PC-9 (cell line): Measurements from ENCODE around the gene OCA2. TPM values are rescaled to one million over a fixed set of nuclear protein-coding genes. Genes with fewer than 3 reads are reported as not detected.

ENCODE experiments used
- BruUV-seq: library from RNA; stranded (reverse); fragments of 400-500 nt; replicated peaks from 2 replicates; lab custom pipeline; 2021; lab: Mats Ljungman, UMichigan
- CTCF ChIA-PET: fragments of 300-600 bp; sonication (Branson Sonifier 250); formaldehyde crosslinking; loops from one replicate; lab custom pipeline; 2022; ENCODE audit warnings: antibody characterized with exemption; lab: Charles Lee
- POLR2A ChIA-PET: fragments of 300-600 bp; sonication (Branson Sonifier 250); formaldehyde crosslinking; loops from one replicate; lab custom pipeline; 2022; ENCODE audit warnings: antibody characterized with exemption; ENCODE audit not compliant: unreplicated experiment; lab: Charles Lee
- DNase-seq, 2 experiments: peaks; one replicate each; pipeline versions ENCODE4 v3.0.0 to v3.0.0-alpha.2; 2015 to 2022; ENCODE audit warnings: mixed read lengths in 1 of 2
- H2AFZ ChIP-seq: fragments of 200-600 bp; sonication (generic); 2 replicates; pipeline ENCODE4 v1.8.1; 2017; ENCODE audit warnings: antibody characterized with exemption
- H3F3A ChIP-seq: fragments of 200-600 bp; sonication (generic); 2 replicates; pipeline ENCODE4 v1.8.1; 2017; ENCODE audit warnings: antibody characterized with exemption, mild to moderate bottlenecking, low read depth; ENCODE audit not compliant: insufficient read depth
- H3K27ac ChIP-seq: fragments of 200-600 bp; sonication (generic); 2 replicates; pipeline ENCODE4 v1.6.1; 2016; ENCODE audit warnings: mixed run types
- H3K27me3 ChIP-seq: fragments of 200-600 bp; sonication (generic); 2 replicates; pipeline ENCODE4 v1.6.1; 2016; ENCODE audit warnings: low read depth, mixed run types; ENCODE audit not compliant: insufficient read depth
- H3K36me3 ChIP-seq: fragments of 200-600 bp; sonication (generic); 2 replicates; pipeline ENCODE4 v1.6.1; 2016; ENCODE audit warnings: low read depth, mixed run types
- H3K4me1 ChIP-seq: fragments of 200-600 bp; sonication (generic); replicated peaks from 2 replicates; pipeline ENCODE4 v1.6.1; 2016; ENCODE audit warnings: mixed run types; ENCODE audit not compliant: insufficient read depth
- H3K4me2 ChIP-seq: fragments of 200-600 bp; sonication (generic); 2 replicates; pipeline ENCODE4 v1.6.1; 2017; ENCODE audit warnings: mixed run types
- H3K4me3 ChIP-seq: fragments of 200-600 bp; sonication (generic); 2 replicates; pipeline ENCODE4 v1.6.1; 2016; ENCODE audit warnings: mixed run types
- H3K79me2 ChIP-seq: fragments of 200-600 bp; sonication (generic); 2 replicates; pipeline ENCODE4 v1.6.1; 2017; ENCODE audit warnings: low read depth, mixed run types
- H3K9me2 ChIP-seq: fragments of 200-600 bp; sonication (generic); 2 replicates; pipeline ENCODE4 v1.8.1; 2017; ENCODE audit warnings: mild to moderate bottlenecking; ENCODE audit not compliant: insufficient read depth
- H3K9me3 ChIP-seq: fragments of 200-600 bp; sonication (generic); 2 replicates; pipeline ENCODE4 v1.8.1; 2016; ENCODE audit warnings: low read depth; ENCODE audit not compliant: insufficient read depth
- H4K20me1 ChIP-seq: fragments of 200-600 bp; sonication (generic); 2 replicates; pipeline ENCODE4 v1.8.1; 2017; ENCODE audit not compliant: insufficient read depth
- EZH2 ChIP-seq: fragments of 200-600 bp; sonication (generic); IDR thresholded peaks from 2 replicates; pipeline ENCODE4 v1.8.0; 2017; ENCODE audit warnings: antibody characterized with exemption, low read depth
- intact Hi-C: fragments of 100-400 bp; cut with micrococcal nuclease; formaldehyde crosslinking; loops from one replicate; pipeline ENCODE4 v1.10.0; 2022; ENCODE audit not compliant: unreplicated experiment
- total RNA-seq: library from RNA; stranded (reverse); gene quantifications from 2 replicates; pipeline ENCODE4 v1.2.3, GENCODE V29; 2021
- TF ChIP-seq, protein P1 (sequence below): fragments of 200-600 bp; sonication (generic); conservative IDR thresholded peaks from 2 replicates; pipeline ENCODE4 v1.6.1; 2017; ENCODE audit warnings: mixed run types, antibody characterized with exemption, mild to moderate bottlenecking, moderate library complexity

OCA2 gene
- total RNA-seq, 1 experiment from 2014 or later = not detected

- H3K36me3 ChIP-seq = no peaks in the 10 kb centered on the region
- H3K9me3 ChIP-seq = no peaks in the 10 kb centered on the region
- TF ChIP-seq EZH2 = no peak
- TF ChIP-seq, protein P1, sequence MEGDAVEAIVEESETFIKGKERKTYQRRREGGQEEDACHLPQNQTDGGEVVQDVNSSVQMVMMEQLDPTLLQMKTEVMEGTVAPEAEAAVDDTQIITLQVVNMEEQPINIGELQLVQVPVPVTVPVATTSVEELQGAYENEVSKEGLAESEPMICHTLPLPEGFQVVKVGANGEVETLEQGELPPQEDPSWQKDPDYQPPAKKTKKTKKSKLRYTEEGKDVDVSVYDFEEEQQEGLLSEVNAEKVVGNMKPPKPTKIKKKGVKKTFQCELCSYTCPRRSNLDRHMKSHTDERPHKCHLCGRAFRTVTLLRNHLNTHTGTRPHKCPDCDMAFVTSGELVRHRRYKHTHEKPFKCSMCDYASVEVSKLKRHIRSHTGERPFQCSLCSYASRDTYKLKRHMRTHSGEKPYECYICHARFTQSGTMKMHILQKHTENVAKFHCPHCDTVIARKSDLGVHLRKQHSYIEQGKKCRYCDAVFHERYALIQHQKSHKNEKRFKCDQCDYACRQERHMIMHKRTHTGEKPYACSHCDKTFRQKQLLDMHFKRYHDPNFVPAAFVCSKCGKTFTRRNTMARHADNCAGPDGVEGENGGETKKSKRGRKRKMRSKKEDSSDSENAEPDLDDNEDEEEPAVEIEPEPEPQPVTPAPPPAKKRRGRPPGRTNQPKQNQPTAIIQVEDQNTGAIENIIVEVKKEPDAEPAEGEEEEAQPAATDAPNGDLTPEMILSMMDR = no peak
- H4K20me1 ChIP-seq = no peaks in the 10 kb centered on the region
- no peak overlapping the region for H2AFZ ChIP-seq
- POLR2A ChIA-PET = no interaction called here
- no peak overlapping the region for H3K27ac ChIP-seq
- no peak for DNase-seq
- intact Hi-C loops = no loop called here
- H3K4me3 ChIP-seq = no peak overlapping the region
- no peaks in the 10 kb centered on the region for H3K9me2 ChIP-seq
- H3K27me3 ChIP-seq = peaks cover 44% of the 10 kb centered on the region
- no peak overlapping the region for H3K4me2 ChIP-seq
- no peaks in the 10 kb centered on the region for H3K4me1 ChIP-seq
- H3F3A ChIP-seq = no peaks in the 10 kb centered on the region
- no peaks in the 10 kb centered on the region for H3K79me2 ChIP-seq
- BruUV-seq = no TSS peak
- CTCF ChIA-PET = no interaction called here
Measured at GRCh38 chr15:28014623-28015200, 84.4 kb downstream of the OCA2 start.

DNA sequence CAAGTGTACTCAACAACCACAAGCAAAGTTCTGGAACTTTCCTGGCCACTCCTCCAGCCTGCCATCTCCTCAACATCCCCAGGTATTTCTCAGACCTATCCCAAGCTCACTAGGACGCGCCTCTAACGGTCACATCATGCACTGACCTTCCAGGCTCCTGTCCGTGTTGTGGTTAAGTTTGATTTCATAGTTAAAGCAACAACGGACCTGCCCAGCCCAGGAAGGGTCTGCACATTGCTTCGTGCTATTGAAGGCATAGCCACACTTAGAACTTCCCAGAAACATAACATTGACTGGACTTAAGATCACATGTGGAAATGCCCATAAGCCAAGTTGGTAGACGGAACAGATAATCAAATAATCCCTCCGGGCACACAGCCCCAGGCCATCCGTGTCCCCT lies 85.1 kb downstream of the OCA2 start:
- ChIA-PET POLR2A (no interaction called here), CTCF (no interaction called here)
- intact Hi-C loops = no loop called here
- H3K36me3 ChIP-seq = no peaks in the 10 kb centered on the region
- H2AFZ ChIP-seq = no peak overlapping the region
- DNase-seq = no peak
- no peak overlapping the region for H3K27ac ChIP-seq
- H3K9me2 ChIP-seq = no peaks in the 10 kb centered on the region
- no peaks in the 10 kb centered on the region for H3K4me1 ChIP-seq
- no peak overlapping the region for H3K4me3 ChIP-seq
- TF ChIP-seq, protein P1 = no peak
- TF ChIP-seq EZH2 = no peak
- no TSS peak for BruUV-seq
- no peaks in the 10 kb centered on the region for H3K79me2 ChIP-seq
- no peak overlapping the region for H3K4me2 ChIP-seq
- peaks cover 43% of the 10 kb centered on the region for H3K27me3 ChIP-seq
- no peaks in the 10 kb centered on the region for H4K20me1 ChIP-seq
- no peaks in the 10 kb centered on the region for H3F3A ChIP-seq
- H3K9me3 ChIP-seq = no peaks in the 10 kb centered on the region

GRCh38 chr15:28013480-28013879 lies 85.6 kb downstream of the OCA2 start:
- intact Hi-C loops = no loop called here
- Histone ChIP-seq H3K4me3 (no peak overlapping the region), H4K20me1 (no peaks in the 10 kb centered on the region), H3K36me3 (no peaks in the 10 kb centered on the region), H3K9me2 (no peaks in the 10 kb centered on the region), H3K4me1 (no peaks in the 10 kb centered on the region), H3F3A (no peaks in the 10 kb centered on the region), H3K27ac (no peak overlapping the region), H3K9me3 (no peaks in the 10 kb centered on the region), H3K79me2 (no peaks in the 10 kb centered on the region), H3K4me2 (no peak overlapping the region), H3K27me3 (peaks cover 38% of the 10 kb centered on the region), H2AFZ (no peak overlapping the region)
- DNase-seq = no peak
- POLR2A ChIA-PET = no interaction called here
- CTCF ChIA-PET = no interaction called here
- TF ChIP-seq EZH2 = no peak
- TF ChIP-seq, protein P1 = no peak
- BruUV-seq = no TSS peak
